Measurements from ENCODE around the gene TRIM14. TPM values are rescaled to one million over a fixed set of nuclear protein-coding genes. Genes with fewer than 3 reads are reported as not detected.
"Not testable (repeated sequence)": the region's sequence is repeated elsewhere in the genome, so short reads cannot be mapped to it uniquely, and the experiment has no call there.

TRIM14 gene
- total RNA-seq, 3 donors from 2014 or later, result 8.8 to 14.9 (median 14.6) TPM

DNA sequence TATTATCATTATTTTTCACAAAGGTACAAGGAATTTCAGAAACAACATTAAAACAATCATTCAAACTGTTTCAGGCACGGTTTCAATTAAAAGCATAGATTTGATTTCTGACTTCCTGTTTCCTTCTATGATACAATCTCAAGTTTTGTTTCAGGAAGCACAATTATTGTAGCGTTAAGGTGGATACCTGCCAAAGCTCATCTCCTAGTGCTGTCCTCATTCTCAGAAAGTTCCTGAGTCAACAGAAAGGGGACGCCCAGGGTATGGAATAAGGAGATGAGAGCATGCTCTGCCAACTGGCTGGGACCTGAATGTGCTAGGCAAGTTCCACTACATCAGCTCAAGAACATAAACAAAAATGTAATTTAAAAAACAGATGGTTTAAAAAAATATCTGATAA is 2.0 kb upstream of the TRIM14 start:
- Histone ChIP-seq H3K36me3 (no peaks in the 10 kb centered on the region), H3K27me3 (no peaks in the 10 kb centered on the region), H3K27ac (peak overlapping the region in 1 of 2 donors; percentile 74), H3K9me3 (no peaks in the 10 kb centered on the region), H3K4me3 (no peak overlapping the region), H3K4me1 (peaks cover 0 to 4% of the 10 kb centered on the region in 2 donors)
- peak in 1 of 2 donors; percentile 71 for DNase-seq (ENCODE audit: low spot score in 2 of 2)
- intact Hi-C loops (cut with DNase I; ENCODE audit: low total_unique reads), result no loop called here
- TF ChIP-seq POLR2A (IDR thresholded peaks at IDR 0.05) (no peak), CTCF (IDR thresholded peaks at IDR 0.05) (peak in 2 of 3 donors; percentile 15 to 37), POLR2AphosphoS5 (IDR thresholded peaks at IDR 0.05) (peak in 1 of 3 donors; percentile 25)

DNA sequence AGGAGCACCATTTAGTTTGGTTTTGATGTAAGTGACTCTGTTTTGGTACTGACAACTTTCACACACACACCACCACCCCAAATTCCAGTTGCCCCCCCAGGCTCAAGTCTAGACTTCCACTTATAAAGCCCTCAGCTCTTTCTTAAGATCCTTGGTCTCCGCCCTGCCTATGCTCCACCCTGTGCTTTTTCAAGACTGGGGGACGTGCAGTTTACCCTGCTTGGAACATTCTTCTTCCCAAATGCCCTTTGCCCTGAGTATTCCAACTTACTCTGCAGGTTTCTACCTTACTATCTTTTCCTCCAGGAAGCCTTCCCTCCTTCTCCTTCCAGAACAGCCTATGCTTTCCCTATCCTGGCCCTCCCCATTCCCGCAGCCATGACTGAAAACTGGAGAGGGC is 1.5 kb upstream of the TRIM14 start:
- no peak for DNase-seq (ENCODE audit: low spot score in 2 of 2)
- intact Hi-C loops (cut with DNase I; ENCODE audit: low total_unique reads), result no loop called here
- TF ChIP-seq CTCF (IDR thresholded peaks at IDR 0.05) (no peak), POLR2AphosphoS5 (IDR thresholded peaks at IDR 0.05) (no peak), POLR2A (IDR thresholded peaks at IDR 0.05) (no peak)
- H3K4me1 ChIP-seq, result peaks cover 0 to 4% of the 10 kb centered on the region in 2 donors
- peak overlapping the region; percentile 65 to 74 for H3K27ac ChIP-seq
- no peak overlapping the region for H3K4me3 ChIP-seq
- H3K36me3 ChIP-seq, result no peaks in the 10 kb centered on the region
- no peaks in the 10 kb centered on the region for H3K9me3 ChIP-seq
- H3K27me3 ChIP-seq, result no peaks in the 10 kb centered on the region

DNA sequence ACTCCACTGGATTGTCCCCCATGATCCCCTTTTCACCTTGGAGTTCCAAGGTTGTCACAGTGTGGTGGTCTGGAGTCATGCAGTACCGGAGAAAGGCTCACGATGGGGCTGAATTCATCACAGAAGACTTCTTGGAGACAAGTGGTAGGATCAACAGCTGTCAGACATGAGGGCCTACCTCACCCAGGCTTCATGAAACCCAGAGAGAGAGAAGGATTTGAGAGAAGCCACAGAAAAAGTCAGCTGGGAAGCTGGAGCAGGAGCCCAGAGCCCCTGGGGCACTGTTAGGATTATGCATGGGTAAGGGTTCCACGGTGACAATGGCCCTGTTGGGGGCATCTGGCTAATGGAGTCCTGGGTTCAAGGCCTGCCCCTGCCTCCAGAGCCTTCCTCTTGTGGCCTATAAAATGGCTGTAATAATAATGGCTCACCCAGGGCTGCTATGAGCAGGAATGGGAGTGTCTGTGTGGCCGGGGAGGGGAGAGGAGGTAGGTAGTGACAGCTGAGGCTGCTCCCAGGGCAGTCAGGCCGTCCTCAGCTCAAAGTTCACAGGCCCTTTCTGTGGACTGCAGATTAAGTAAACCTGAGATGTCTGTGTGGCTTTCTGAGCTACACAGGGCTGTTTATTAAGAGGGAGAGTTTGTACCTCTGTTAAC is 910 bp downstream of the TRIM14 start:
- Histone ChIP-seq H3K4me3 (peak overlapping the region; percentile 48 to 89 (median 82)), H3K9me3 (no peaks in the 10 kb centered on the region), H3K4me1 (peaks cover 0 to 4% of the 10 kb centered on the region in 2 donors), H3K36me3 (no peaks in the 10 kb centered on the region), H3K27ac (peak overlapping the region; percentile 81 to 89), H3K27me3 (no peaks in the 10 kb centered on the region)
- TF ChIP-seq POLR2AphosphoS5 (IDR thresholded peaks at IDR 0.05), result no peak
- TF ChIP-seq CTCF (IDR thresholded peaks at IDR 0.05), result peak in 1 of 3 donors; percentile 28
- no peak for DNase-seq (ENCODE audit: low spot score in 2 of 2)
- intact Hi-C loops (cut with DNase I; ENCODE audit: low total_unique reads), result no loop called here

DNA sequence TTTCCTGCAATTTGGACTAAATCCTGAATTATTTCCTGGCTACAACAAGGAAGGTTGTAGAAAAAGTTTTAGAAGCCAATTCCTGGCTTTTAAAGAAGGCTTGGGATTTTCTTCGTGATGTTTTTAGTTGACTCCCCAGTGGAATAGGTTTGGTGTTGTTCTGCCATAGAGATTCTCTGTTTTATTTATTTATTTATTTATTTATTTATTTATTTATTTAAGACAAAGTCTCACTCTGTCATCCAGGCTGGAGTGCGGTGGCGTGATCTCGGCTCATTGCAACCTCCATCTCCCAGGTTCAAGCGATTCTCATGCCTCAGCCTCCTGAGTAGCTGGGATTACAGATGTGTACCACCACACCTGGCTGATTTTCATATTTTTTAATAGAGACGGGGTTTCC is 1.9 kb downstream of the TRIM14 start:
- H3K27ac ChIP-seq; H3K27me3 ChIP-seq; intact Hi-C loops (cut with DNase I; ENCODE audit: low total_unique reads); DNase-seq (ENCODE audit: low spot score in 2 of 2); H3K4me1 ChIP-seq; H3K4me3 ChIP-seq; H3K9me3 ChIP-seq; H3K36me3 ChIP-seq: not testable (repeated sequence)

DNA sequence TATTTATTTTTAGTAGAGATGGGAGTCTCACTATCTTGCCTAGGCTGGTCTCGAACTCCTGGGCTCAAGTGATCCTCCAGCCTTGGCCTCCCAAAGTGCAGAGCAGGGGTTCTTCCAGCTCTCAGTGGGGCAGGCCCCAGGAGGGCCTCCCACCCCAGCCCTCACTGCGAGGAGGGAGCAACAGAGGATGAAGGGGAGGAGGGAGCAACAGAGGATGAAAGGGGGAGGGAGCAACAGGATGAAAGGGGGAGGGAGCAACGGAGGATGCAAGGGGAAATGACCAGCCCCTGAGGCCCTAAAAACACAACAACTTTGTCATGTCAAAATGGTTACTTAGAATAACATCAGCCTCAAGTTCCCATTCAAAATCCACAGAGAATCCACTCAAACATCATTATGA is 10.0 kb downstream of the TRIM14 start:
- Histone ChIP-seq H3K27ac (no peak overlapping the region), H3K4me3 (no peak overlapping the region), H3K27me3 (no peaks in the 10 kb centered on the region), H3K4me1 (no peaks in the 10 kb centered on the region), H3K36me3 (no peaks in the 10 kb centered on the region), H3K9me3 (peaks cover 0 to 6% of the 10 kb centered on the region in 2 donors)
- intact Hi-C loops (cut with DNase I; ENCODE audit: low total_unique reads), result no loop called here
- TF ChIP-seq POLR2AphosphoS5 (IDR thresholded peaks at IDR 0.05) (no peak), CTCF (IDR thresholded peaks at IDR 0.05) (no peak), POLR2A (IDR thresholded peaks at IDR 0.05) (no peak)
- DNase-seq (ENCODE audit: low spot score in 2 of 2), result no peak

Data from breast epithelium (tissue), 4 donors.